ENCODE data around the gene PCSK5.

The PCSK5 gene

DNA sequence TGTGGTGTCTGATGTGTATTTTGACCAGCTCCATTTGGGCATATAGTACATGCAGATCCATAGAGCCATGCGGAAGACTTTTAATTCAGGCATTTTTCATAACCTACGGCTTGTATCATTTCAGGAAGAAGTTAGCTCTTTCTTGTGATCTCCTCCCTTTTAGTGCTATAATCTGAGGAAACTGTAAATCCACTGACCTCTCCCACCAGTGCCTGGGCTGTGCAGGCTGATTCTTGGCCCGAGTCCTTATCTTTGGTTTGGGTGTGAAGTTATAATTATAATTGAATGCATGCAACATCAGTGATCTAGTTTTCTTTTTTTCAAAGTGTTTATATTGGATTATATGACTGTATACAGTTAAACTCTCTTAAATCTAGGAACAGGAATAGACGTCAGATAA lies 247.9 kb downstream of the PCSK5 start:
- DNase-seq (ENCODE audit: low read depth): no peak

GRCh38 chr9:76143834-76144233 lies 253.4 kb downstream of the PCSK5 start:
- DNase-seq (ENCODE audit: low read depth): no peak

DNA sequence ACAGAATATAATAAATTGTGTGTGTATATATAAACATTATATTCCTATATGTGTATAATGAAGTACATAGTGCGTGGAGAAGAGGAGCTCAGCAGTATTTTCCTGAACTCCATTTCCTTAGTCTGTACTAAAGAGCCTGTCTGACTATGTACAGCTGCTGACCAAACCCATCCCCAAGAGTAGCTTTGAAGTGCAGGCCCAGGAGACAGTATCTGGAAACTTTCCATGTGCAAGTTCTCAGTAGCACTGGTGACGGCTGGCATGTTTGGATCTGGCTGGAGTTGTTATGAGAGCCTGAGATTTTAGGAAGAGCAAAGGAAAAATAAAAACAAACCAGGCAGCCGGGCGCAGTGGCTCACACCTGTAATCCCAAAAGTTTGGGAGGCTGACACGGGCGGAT lies 259.5 kb downstream of the PCSK5 start:
- no peak for DNase-seq (ENCODE audit: low read depth)

DNA sequence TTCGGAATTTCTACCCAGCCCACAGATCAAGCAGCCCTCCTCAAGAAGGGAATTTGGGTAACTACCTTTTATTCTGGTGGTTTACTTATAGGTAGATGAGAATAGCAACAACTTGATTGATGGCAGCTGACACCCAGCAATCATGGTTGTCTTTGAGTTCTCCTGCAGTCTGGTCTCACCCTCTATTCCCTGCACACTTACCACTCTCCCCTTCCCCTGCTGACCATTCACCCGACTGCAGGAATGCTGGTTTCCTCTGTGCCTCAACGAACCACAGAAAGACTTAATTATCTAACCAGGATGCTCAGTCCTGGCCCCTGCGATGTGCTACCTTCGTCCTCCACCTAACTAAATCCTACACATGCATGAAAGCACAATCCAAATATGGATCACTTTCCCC lies 260.8 kb downstream of the PCSK5 start:
- DNase-seq (ENCODE audit: low read depth): no peak

DNA sequence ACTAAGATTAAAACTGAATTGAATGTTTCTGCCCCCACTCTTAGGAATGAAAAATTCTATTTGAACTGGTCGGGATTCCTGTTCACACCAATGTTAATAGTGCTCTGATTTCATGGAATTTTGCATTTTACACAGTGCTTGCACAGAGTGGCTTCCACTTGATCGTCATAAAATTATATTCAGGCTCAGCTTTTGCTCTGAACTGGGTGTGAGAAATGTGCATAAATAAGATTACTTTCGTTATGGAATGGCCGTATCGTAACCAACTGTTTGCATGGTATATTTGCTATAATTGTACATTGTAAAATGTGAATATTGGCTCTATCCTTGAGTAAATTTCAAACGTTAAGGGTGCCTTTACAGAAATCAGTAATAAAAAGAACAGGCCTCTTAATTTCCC lies 262.9 kb downstream of the PCSK5 start:
- no peak for DNase-seq (ENCODE audit: low read depth)

DNA sequence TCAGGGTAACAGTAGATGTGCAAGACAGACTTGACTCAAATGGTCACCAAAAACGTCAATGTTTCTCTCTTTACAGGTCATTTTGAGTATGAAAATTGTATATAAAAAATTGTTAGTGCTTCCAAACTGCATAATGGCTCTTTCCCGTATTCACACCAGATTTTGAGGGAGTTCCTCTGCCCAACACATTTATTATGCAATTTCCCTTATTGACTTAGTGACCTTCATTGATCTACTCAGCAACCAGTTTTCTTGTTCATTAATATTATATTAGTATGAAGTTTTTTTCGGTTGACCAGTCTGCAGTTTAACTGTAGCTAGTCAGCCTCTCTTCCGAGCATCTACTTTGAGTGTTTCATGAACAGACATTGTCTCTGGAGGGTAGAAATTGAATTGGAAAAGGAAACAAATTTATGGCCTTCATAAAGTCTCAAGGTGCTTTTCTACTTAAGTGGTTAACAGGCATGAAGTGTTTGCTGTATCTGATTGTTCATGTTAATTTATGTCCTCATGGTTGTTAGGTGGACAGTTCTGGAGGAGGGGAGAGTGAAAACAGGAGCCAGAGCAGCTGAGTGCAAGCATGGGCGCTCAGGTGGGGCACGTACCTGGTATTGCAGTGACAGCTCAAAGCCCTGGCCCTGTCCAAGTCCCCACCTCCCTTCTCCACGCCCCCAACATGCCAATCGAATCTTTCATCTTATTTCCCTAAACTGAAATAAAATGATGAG lies 263.6 kb downstream of the PCSK5 start:
- no peak for DNase-seq (ENCODE audit: low read depth)

DNA sequence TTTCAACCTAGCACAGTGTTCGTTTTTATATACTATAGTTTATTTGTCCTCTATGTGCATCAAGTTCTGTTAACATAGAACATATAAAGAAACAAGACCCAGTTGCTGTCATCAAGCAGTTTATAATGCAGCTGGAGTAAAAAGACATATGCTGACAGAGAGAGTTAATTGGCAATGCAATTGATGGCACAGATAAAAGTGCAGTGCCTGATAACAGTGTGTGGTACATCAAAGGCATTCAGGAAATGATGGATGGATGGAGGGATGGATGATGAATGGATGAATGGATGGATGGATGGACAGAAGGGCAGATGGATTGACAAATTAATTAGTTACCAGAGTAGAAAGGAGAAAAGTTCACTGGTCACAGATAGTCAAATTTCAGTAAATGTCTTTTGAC lies 264.9 kb downstream of the PCSK5 start:
- DNase-seq (ENCODE audit: low read depth): no peak

GRCh38 chr9:76158713-76159112 lies 268.2 kb downstream of the PCSK5 start:
- no peak for DNase-seq (ENCODE audit: low read depth)

- no peak for DNase-seq (ENCODE audit: low read depth)
Observed at GRCh38 chr9:76159293-76159926, 268.9 kb downstream of the PCSK5 start.

- DNase-seq (ENCODE audit: low read depth): no peak
Observed at GRCh38 chr9:76161106-76161505, 270.6 kb downstream of the PCSK5 start.

- no peak for DNase-seq (ENCODE audit: low read depth)
Observed at GRCh38 chr9:76161541-76161940, 271.1 kb downstream of the PCSK5 start.

DNA sequence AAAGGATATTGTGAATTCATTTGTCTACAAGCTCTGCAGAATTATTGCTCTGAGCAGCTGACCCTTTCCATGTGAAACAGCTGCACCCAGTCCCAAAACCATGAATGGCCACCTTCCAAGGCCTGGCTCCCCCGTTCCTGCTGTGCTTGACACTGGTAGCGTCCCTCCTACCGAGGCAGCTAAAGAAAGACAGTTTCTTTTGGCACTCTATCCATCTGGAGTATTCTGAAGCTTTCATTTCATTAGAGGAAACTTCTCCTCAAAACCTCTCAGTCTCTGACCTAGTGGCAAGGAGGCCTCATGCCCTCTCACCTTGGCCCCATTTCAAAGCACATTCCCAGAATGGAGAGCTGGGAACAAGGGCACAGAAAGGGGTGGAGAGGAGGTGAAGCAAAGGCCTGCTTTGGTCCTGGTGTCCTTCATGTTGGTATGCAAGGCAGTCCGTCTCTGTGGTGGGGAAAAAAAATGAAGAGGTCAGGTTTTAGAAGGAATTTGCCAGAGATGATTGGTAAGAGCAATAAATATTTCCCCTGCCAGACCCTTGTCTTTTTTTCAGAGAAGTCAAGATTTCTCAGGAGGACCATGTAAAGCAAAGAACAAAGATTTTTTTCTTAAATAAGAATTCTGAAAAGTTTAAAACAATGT lies 271.7 kb downstream of the PCSK5 start:
- no peak for DNase-seq (ENCODE audit: low read depth)

DNA sequence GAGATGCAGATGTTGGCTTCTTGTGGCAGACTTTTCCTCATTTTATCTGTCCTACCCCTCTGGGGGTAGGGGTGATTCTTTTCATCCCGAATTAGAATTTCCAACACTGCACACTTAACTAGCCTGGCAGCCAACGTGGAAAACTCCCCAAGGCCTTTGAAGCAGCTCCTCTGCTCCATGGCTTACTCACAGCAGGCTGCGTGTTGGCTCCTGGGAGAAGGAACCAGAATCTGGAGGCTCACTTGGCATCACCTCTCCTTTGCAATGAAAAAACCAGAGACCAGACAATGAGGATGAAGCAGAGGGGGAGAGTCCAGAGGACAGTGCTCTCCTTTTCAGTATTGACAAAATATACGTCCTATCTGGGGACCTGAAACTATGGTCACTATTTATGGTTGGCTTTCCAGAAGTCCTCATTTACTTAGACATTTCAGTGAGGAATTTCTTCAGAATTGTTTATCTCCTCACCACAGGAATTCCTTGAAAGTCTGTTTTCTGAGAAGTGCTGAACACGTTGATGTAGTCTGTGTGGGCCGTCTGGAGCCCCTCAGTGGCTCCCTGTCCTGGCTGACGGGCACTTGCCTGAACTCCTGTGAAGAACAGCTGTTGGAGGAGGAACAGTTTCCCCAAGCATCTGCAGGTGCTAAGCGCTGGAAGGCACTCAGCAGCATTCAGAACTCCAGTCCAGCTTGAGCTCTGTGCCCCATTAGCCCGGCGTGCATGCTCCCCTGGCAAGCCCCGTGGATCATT lies 272.5 kb downstream of the PCSK5 start:
- no peak for DNase-seq (ENCODE audit: low read depth)

- DNase-seq (ENCODE audit: low read depth): no peak
Observed at GRCh38 chr9:76166526-76166925, 276.1 kb downstream of the PCSK5 start.

- no peak for DNase-seq (ENCODE audit: low read depth)
Observed at GRCh38 chr9:76176171-76176570, 285.7 kb downstream of the PCSK5 start.

GRCh38 chr9:76177931-76178330 lies 287.5 kb downstream of the PCSK5 start:
- DNase-seq (ENCODE audit: low read depth): no peak

GRCh38 chr9:76180541-76180940 lies 290.1 kb downstream of the PCSK5 start:
- no peak for DNase-seq (ENCODE audit: low read depth)

- no peak for DNase-seq (ENCODE audit: low read depth)
Observed at GRCh38 chr9:76181020-76181641, 290.7 kb downstream of the PCSK5 start.

DNA sequence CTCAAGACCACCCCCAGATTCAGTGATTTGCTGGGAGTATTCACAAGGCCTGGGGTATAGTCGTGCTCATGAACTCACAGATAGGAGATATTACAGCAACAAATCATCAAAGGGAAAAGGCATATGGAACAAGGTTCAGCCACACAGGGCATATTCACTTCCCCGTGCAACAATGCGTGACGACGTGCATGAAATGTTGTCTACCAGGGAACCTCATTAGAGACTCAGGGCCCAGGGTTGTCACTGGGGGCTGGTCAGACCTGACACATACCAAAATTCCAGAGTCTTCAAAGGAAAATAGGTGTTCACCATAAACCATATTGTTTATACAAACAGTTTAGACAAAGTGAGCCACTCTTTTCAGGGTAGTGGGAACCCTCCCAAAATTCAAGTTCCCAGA lies 291.3 kb downstream of the PCSK5 start:
- DNase-seq (ENCODE audit: low read depth): no peak

DNA sequence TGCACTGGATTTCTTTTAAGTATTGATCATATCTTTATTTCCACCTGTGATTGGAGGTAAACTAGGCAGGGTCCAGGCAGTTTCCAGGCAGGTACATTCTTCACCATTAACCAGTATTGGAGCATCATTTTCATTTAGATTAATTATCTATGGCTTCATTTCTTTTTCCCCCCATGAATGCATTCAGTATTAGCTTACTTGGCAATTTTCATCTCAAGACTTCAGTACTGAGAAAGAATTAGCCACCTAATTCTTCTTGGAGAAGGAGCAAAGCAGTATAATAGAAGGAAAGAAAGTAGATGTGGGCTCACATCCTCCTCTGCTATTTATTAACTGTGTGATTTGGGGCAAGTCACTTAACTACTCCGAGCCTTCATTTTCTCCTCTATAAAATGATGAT lies 295.0 kb downstream of the PCSK5 start:
- DNase-seq (ENCODE audit: low read depth): no peak

GRCh38 chr9:76188286-76188685 lies 297.8 kb downstream of the PCSK5 start:
- no peak for DNase-seq (ENCODE audit: low read depth)

DNA sequence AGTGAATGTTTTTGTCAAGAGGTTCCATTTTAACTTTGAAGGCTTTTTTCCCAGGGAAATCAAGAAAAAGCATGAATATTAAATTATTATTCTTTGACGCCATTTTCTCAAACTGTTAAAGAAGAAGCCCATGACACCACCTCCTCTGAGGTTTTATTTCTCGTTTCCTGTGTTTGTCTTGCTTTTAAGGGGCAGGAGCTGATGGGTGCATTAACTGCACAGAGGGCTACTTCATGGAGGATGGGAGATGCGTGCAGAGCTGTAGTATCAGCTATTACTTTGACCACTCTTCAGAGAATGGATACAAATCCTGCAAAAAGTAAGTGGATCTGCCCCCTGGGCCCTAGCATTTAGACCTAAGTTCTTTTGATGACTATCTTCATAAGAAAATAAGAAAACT lies 298.4 kb downstream of the PCSK5 start:
- no peak for DNase-seq (ENCODE audit: low read depth)
